Suppressor macrophage treated with lipopolysaccharide for 1 hour (primary cell): ENCODE results near the gene VASH2.
A peak's percentile ranks its signal among the peaks of the same experiment; 100 is the strongest.

Experiments
- DNase-seq, 3 donors: peaks; one replicate each; pipeline ENCODE4 v3.0.0-alpha.2; 2020 to 2022

Gene VASH2

GRCh38 chr1:212930986-212931678, 19.2 kb upstream of the VASH2 start:
- peak in 1 of 3 donors; percentile 16 for DNase-seq

- DNase-seq = no peak
Observed at GRCh38 chr1:212933815-212934471, 16.4 kb upstream of the VASH2 start.

- DNase-seq = no peak
Observed at GRCh38 chr1:212935387-212935981, 14.9 kb upstream of the VASH2 start.

- DNase-seq = no peak
Observed at GRCh38 chr1:212937034-212937433, 13.3 kb upstream of the VASH2 start.

- no peak for DNase-seq
Observed at GRCh38 chr1:212938846-212939245, 11.5 kb upstream of the VASH2 start.

- no peak for DNase-seq
Observed at GRCh38 chr1:212941452-212941851, 8.9 kb upstream of the VASH2 start.

- DNase-seq = no peak
Observed at GRCh38 chr1:212942679-212943392, 7.5 kb upstream of the VASH2 start.

- no peak for DNase-seq
Observed at GRCh38 chr1:212943393-212943710, 7.0 kb upstream of the VASH2 start.

- DNase-seq = peak; percentile 20 to 63 (median 52)
Observed at GRCh38 chr1:212944229-212944901, 6.0 kb upstream of the VASH2 start.

GRCh38 chr1:212945056-212945455, 5.3 kb upstream of the VASH2 start:
- DNase-seq = no peak

- DNase-seq = no peak
Observed at GRCh38 chr1:212945463-212946160, 4.7 kb upstream of the VASH2 start.

- DNase-seq = no peak
Observed at GRCh38 chr1:212946872-212947271, 3.5 kb upstream of the VASH2 start.

- no peak for DNase-seq
Observed at GRCh38 chr1:212949771-212950170, 570 bp upstream of the VASH2 start.

- peak in 1 of 3 donors; percentile 27 for DNase-seq
Observed at GRCh38 chr1:212951126-212951946, 995 bp downstream of the VASH2 start.

GRCh38 chr1:212951947-212952640, 1.8 kb downstream of the VASH2 start:
- peak; percentile 18 to 55 (median 21) for DNase-seq

- DNase-seq = no peak
Observed at GRCh38 chr1:212952641-212952976, 2.3 kb downstream of the VASH2 start.

GRCh38 chr1:212953321-212953720, 3.0 kb downstream of the VASH2 start:
- DNase-seq = peak; percentile 26 to 31 (median 27)

GRCh38 chr1:212954514-212954913, 4.2 kb downstream of the VASH2 start:
- DNase-seq = peak in 1 of 3 donors; percentile 34

GRCh38 chr1:212955098-212955497, 4.8 kb downstream of the VASH2 start:
- peak; percentile 34 to 49 (median 40) for DNase-seq

- DNase-seq = peak; percentile 47 to 57 (median 47)
Observed at GRCh38 chr1:212955961-212956620, 5.8 kb downstream of the VASH2 start.
